SU-DHL-6 (cell line): Measurements from ENCODE around the gene LRRK1.

Source experiments
- EZH2phosphoT487 ChIP-seq: fragments of 200-600 bp; sonication (generic), shearing (Covaris generic); conservative IDR thresholded peaks from 2 replicates; pipeline ENCODE4 v1.6.1; 2018; ENCODE audit warnings: mild to moderate bottlenecking, antibody characterized with exemption, low read length, moderate library complexity, mixed read lengths
- TF ChIP-seq, protein P1 (sequence below): fragments of 200-600 bp; sonication (generic); IDR thresholded peaks from one replicate; pipeline ENCODE4 v1.5.1; 2017; ENCODE audit warnings: antibody characterized with exemption, mild to moderate bottlenecking, low read length, moderate library complexity; ENCODE audit not compliant: insufficient read depth, poor library complexity, severe bottlenecking

DNA sequence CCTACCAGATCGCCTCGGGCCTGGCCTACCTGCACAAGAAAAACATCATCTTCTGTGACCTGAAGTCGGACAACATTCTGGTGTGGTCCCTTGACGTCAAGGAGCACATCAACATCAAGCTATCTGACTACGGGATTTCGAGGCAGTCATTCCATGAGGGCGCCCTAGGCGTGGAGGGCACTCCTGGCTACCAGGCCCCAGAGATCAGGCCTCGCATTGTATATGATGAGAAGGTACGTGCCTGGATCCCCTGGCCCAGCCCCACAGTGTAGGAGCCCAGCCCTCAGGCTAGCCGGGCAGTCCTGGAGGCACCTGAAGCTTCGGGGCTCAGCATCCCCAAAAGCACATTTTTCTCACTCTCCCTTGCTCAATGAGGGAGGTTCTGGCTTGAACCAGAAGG is 135.8 kb downstream of the LRRK1 start:
- TF ChIP-seq, protein P1, sequence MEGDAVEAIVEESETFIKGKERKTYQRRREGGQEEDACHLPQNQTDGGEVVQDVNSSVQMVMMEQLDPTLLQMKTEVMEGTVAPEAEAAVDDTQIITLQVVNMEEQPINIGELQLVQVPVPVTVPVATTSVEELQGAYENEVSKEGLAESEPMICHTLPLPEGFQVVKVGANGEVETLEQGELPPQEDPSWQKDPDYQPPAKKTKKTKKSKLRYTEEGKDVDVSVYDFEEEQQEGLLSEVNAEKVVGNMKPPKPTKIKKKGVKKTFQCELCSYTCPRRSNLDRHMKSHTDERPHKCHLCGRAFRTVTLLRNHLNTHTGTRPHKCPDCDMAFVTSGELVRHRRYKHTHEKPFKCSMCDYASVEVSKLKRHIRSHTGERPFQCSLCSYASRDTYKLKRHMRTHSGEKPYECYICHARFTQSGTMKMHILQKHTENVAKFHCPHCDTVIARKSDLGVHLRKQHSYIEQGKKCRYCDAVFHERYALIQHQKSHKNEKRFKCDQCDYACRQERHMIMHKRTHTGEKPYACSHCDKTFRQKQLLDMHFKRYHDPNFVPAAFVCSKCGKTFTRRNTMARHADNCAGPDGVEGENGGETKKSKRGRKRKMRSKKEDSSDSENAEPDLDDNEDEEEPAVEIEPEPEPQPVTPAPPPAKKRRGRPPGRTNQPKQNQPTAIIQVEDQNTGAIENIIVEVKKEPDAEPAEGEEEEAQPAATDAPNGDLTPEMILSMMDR, result no peak
- TF ChIP-seq EZH2phosphoT487, result no peak
